ENCODE data around the gene WDR18. TPM values are rescaled to one million over a fixed set of nuclear protein-coding genes. Genes with fewer than 3 reads are reported as not detected.

The WDR18 gene
- total and polyA plus RNA-seq, 2 experiments from 2014 or later, result 155 to 157 TPM

DNA sequence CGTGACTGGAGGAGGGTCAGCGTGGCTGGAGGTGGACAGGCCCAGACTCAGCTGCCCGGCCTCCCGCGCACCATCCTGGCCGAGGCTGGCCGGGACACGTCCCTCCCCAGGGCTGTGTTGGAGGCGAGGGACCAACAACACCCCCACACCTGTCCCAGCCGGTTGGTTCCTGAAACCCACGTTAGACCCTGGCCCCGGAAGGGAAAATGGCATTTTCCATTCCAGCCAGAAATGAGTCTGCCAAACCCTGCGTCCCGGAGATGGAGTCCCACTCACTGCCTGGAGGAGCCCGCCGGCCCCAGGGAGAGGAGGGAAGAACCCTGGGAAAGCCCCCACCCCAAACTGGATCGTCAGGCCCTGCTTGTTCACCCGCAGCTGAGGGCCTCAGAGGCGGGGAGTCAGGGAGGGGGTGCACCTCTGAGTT lies 4.8 kb upstream of the WDR18 start (continued):
- TF ChIP-seq, protein P1, sequence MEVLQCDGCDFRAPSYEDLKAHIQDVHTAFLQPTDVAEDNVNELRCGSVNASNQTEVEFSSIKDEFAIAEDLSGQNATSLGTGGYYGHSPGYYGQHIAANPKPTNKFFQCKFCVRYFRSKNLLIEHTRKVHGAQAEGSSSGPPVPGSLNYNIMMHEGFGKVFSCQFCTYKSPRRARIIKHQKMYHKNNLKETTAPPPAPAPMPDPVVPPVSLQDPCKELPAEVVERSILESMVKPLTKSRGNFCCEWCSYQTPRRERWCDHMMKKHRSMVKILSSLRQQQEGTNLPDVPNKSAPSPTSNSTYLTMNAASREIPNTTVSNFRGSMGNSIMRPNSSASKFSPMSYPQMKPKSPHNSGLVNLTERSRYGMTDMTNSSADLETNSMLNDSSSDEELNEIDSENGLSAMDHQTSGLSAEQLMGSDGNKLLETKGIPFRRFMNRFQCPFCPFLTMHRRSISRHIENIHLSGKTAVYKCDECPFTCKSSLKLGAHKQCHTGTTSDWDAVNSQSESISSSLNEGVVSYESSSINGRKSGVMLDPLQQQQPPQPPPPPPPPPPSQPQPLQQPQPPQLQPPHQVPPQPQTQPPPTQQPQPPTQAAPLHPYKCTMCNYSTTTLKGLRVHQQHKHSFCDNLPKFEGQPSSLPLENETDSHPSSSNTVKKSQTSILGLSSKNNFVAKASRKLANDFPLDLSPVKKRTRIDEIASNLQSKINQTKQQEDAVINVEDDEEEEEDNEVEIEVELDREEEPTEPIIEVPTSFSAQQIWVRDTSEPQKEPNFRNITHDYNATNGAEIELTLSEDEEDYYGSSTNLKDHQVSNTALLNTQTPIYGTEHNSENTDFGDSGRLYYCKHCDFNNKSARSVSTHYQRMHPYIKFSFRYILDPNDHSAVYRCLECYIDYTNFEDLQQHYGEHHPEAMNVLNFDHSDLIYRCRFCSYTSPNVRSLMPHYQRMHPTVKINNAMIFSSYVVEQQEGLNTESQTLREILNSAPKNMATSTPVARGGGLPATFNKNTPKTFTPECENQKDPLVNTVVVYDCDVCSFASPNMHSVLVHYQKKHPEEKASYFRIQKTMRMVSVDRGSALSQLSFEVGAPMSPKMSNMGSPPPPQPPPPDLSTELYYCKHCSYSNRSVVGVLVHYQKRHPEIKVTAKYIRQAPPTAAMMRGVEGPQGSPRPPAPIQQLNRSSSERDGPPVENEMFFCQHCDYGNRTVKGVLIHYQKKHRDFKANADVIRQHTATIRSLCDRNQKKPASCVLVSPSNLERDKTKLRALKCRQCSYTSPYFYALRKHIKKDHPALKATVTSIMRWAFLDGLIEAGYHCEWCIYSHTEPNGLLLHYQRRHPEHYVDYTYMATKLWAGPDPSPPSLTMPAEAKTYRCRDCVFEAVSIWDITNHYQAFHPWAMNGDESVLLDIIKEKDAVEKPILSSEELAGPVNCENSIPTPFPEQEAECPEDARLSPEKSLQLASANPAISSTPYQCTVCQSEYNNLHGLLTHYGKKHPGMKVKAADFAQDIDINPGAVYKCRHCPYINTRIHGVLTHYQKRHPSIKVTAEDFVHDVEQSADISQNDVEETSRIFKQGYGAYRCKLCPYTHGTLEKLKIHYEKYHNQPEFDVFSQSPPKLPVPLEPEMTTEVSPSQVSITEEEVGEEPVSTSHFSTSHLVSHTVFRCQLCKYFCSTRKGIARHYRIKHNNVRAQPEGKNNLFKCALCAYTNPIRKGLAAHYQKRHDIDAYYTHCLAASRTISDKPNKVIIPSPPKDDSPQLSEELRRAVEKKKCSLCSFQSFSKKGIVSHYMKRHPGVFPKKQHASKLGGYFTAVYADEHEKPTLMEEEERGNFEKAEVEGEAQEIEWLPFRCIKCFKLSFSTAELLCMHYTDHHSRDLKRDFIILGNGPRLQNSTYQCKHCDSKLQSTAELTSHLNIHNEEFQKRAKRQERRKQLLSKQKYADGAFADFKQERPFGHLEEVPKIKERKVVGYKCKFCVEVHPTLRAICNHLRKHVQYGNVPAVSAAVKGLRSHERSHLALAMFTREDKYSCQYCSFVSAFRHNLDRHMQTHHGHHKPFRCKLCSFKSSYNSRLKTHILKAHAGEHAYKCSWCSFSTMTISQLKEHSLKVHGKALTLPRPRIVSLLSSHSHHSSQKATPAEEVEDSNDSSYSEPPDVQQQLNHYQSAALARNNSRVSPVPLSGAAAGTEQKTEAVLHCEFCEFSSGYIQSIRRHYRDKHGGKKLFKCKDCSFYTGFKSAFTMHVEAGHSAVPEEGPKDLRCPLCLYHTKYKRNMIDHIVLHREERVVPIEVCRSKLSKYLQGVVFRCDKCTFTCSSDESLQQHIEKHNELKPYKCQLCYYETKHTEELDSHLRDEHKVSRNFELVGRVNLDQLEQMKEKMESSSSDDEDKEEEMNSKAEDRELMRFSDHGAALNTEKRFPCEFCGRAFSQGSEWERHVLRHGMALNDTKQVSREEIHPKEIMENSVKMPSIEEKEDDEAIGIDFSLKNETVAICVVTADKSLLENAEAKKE (CRISPR knock-in tag; IDR thresholded peaks at IDR 0.05), result no peak
- no peak for TF ChIP-seq NANOG (IDR thresholded peaks at IDR 0.05; ENCODE audit: borderline replicate concordance)
- TF ChIP-seq STAT1 (IDR thresholded peaks at IDR 0.05; ENCODE audit: unreplicated experiment), result no peak
- TF ChIP-seq, protein P2, sequence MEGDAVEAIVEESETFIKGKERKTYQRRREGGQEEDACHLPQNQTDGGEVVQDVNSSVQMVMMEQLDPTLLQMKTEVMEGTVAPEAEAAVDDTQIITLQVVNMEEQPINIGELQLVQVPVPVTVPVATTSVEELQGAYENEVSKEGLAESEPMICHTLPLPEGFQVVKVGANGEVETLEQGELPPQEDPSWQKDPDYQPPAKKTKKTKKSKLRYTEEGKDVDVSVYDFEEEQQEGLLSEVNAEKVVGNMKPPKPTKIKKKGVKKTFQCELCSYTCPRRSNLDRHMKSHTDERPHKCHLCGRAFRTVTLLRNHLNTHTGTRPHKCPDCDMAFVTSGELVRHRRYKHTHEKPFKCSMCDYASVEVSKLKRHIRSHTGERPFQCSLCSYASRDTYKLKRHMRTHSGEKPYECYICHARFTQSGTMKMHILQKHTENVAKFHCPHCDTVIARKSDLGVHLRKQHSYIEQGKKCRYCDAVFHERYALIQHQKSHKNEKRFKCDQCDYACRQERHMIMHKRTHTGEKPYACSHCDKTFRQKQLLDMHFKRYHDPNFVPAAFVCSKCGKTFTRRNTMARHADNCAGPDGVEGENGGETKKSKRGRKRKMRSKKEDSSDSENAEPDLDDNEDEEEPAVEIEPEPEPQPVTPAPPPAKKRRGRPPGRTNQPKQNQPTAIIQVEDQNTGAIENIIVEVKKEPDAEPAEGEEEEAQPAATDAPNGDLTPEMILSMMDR (conservative IDR thresholded peaks at IDR 0.05; ENCODE audit: low read depth in 2 of 2), result no peak
- no peak for TF ChIP-seq POLR2AphosphoS5 (IDR thresholded peaks at IDR 0.05; ENCODE audit: low read depth)
- TF ChIP-seq EZH2phosphoT487 (IDR thresholded peaks at IDR 0.05; ENCODE audit: unreplicated experiment), result no peak
